Lower lobe of right lung (tissue), 2 donors: Measurements from ENCODE around the gene CACNA1A. TPM values are rescaled to one million over a fixed set of nuclear protein-coding genes. Genes with fewer than 3 reads are reported as not detected.

Experiments
- ATAC-seq, 2 donors: fragments of 200-7000 bp; cut with Tn5 transposase; one replicate each; pipeline ENCODE4 v1.9.1; 2020 to 2022; ENCODE audit warnings: mild to moderate bottlenecking in 2 of 2, moderate library complexity in 2 of 2
- DNase-seq: peaks from one replicate; pipeline ENCODE4 v3.0.0-alpha.2; 2020
- H3K27ac ChIP-seq: fragments of 200-600 bp; one replicate; pipeline ENCODE4 v1.8.0; 2022
- H3K27me3 ChIP-seq: fragments of 200-600 bp; one replicate; pipeline ENCODE4 v1.8.0; 2022; ENCODE audit warnings: low read depth
- H3K36me3 ChIP-seq: fragments of 200-600 bp; one replicate; pipeline ENCODE4 v1.8.0; 2022; ENCODE audit warnings: mild to moderate bottlenecking
- H3K4me1 ChIP-seq: fragments of 200-600 bp; one replicate; pipeline ENCODE4 v1.8.0; 2022
- H3K4me3 ChIP-seq: fragments of 200-600 bp; one replicate; pipeline ENCODE4 v1.8.0; 2022; ENCODE audit warnings: mild to moderate bottlenecking
- H3K9me3 ChIP-seq: fragments of 200-600 bp; one replicate; pipeline ENCODE4 v1.8.0; 2022
- CTCF ChIP-seq: fragments of 200-600 bp; IDR thresholded peaks from one replicate; pipeline ENCODE4 v1.8.0; 2022; ENCODE audit warnings: antibody characterized with exemption, mild to moderate bottlenecking
- intact Hi-C: fragments of 100-400 bp; cut with DNase I; formaldehyde crosslinking; loops from one replicate; pipeline ENCODE4 v1.11.0; 2022
- total RNA-seq: library from RNA; stranded (reverse); fragmentation: NEBNext Ultra II Directional; extraction: Animal tissue kit (Norgen Biotek cat#: 25700); gene quantifications from one replicate; pipeline ENCODE4 v1.2.1, GENCODE V29; 2021
- donor health status: DM: no; HTN: yes; CAD: no; lungs with severe emphysema.

CACNA1A gene
- total RNA-seq, 1 donor from 2014 or later, result 0.71 TPM

GRCh38 chr19:13270514-13271105, 235.7 kb downstream of the CACNA1A start:
- H3K4me3 ChIP-seq, result no peak overlapping the region

GRCh38 chr19:13269348-13269747, 236.9 kb downstream of the CACNA1A start:
- intact Hi-C loops, result no loop called here
- no peaks in the 10 kb centered on the region for H3K36me3 ChIP-seq
- peaks cover 4% of the 10 kb centered on the region for H3K27me3 ChIP-seq
- H3K4me1 ChIP-seq, result no peaks in the 10 kb centered on the region
- H3K27ac ChIP-seq, result no peak overlapping the region
- no peak overlapping the region for H3K4me3 ChIP-seq
- H3K9me3 ChIP-seq, result no peaks in the 10 kb centered on the region
- no peak for DNase-seq
- no peak for ATAC-seq
- no peak for TF ChIP-seq CTCF

More at GRCh38 chr19:13270514-13271105, 235.7 kb downstream of the CACNA1A start:
- intact Hi-C loops, result no loop called here
- ATAC-seq (no peak), DNase-seq (no peak)
- no peak overlapping the region for H3K27ac ChIP-seq
- H3K27me3 ChIP-seq, result peaks cover 4% of the 10 kb centered on the region
- no peaks in the 10 kb centered on the region for H3K9me3 ChIP-seq
- no peak for TF ChIP-seq CTCF
- H3K4me1 ChIP-seq, result no peaks in the 10 kb centered on the region
- no peaks in the 10 kb centered on the region for H3K36me3 ChIP-seq

- Histone ChIP-seq H3K27ac (no peak overlapping the region), H3K4me1 (no peaks in the 10 kb centered on the region), H3K4me3 (no peak overlapping the region), H3K27me3 (peaks cover 4% of the 10 kb centered on the region), H3K9me3 (no peaks in the 10 kb centered on the region), H3K36me3 (no peaks in the 10 kb centered on the region)
- intact Hi-C loops, result no loop called here
- ATAC-seq, result no peak
- no peak for TF ChIP-seq CTCF
- DNase-seq, result no peak
Measured at GRCh38 chr19:13267889-13268288, 238.4 kb downstream of the CACNA1A start.

GRCh38 chr19:13267131-13267530, 239.1 kb downstream of the CACNA1A start:
- ATAC-seq, result no peak
- Histone ChIP-seq H3K4me3 (no peak overlapping the region), H3K36me3 (no peaks in the 10 kb centered on the region), H3K4me1 (no peaks in the 10 kb centered on the region), H3K9me3 (no peaks in the 10 kb centered on the region), H3K27ac (no peak overlapping the region), H3K27me3 (peaks cover 3% of the 10 kb centered on the region)
- no peak for TF ChIP-seq CTCF
- intact Hi-C loops, result no loop called here
- no peak for DNase-seq

- TF ChIP-seq CTCF, result peak; percentile 54
- peak; percentile 58 to 78 for ATAC-seq
Measured at GRCh38 chr19:13262450-13262849, 243.8 kb downstream of the CACNA1A start.

More at GRCh38 chr19:13262450-13262849, 243.8 kb downstream of the CACNA1A start:
- no peaks in the 10 kb centered on the region for H3K27me3 ChIP-seq
- intact Hi-C loops, result no loop called here
- no peaks in the 10 kb centered on the region for H3K4me1 ChIP-seq
- no peak overlapping the region for H3K4me3 ChIP-seq
- H3K27ac ChIP-seq, result no peak overlapping the region
- DNase-seq, result no peak
- no peaks in the 10 kb centered on the region for H3K9me3 ChIP-seq
- no peaks in the 10 kb centered on the region for H3K36me3 ChIP-seq
